RWPE1 (cell line): ENCODE data around the gene CWH43.
A peak's percentile ranks its signal among the peaks of the same experiment; 100 is the strongest.
"Not testable (repeated sequence)": the region's sequence is repeated elsewhere in the genome, so short reads cannot be mapped to it uniquely, and the experiment has no call there.

Experiments
- CTCF ChIA-PET: fragments of 350-600 bp; sonication (Branson Sonifier 250); formaldehyde crosslinking; extraction: SDS; loops from one replicate; lab custom pipeline; 2021; lab: Yijun Ruan, JAX
- POLR2A ChIA-PET: fragments of 400-600 bp; formaldehyde crosslinking; extraction: SDS; loops from one replicate; lab custom pipeline; 2020; ENCODE audit warnings: antibody characterized with exemption; ENCODE audit not compliant: low non-redundant PET; lab: Yijun Ruan, JAX
- DNase-seq: peaks from one replicate; pipeline ENCODE4 v3.0.0; 2012; ENCODE audit warnings: low spot score
- H3K27ac ChIP-seq: fragments of 450-650 bp; 2 replicates; pipeline ENCODE4 v1.5.1; 2017
- TF ChIP-seq, protein P1 (sequence below): fragments of 450-650 bp; conservative IDR thresholded peaks from 2 replicates; pipeline ENCODE4 v1.5.1; 2017; ENCODE audit warnings: low read depth, mild to moderate bottlenecking

Gene CWH43

GRCh38 chr4:48944756-48945241 is 41.3 kb upstream of the CWH43 start:
- ChIA-PET POLR2A (interaction anchor here (0.7 kb wide), 1 partner anchor 41 kb away, joined by 7 read pairs; no protein-coding TSS in a partner anchor), CTCF (interaction anchor here (0.5 to 1.5 kb wide), 11 partner anchors 12 to 382 kb away, joined by 3 to 7 read pairs (median 4); partner anchors contain the start of gene OCIAD2)
- H3K27ac ChIP-seq, result peak overlapping the region; percentile 95
- DNase-seq, result peak; percentile 58
- TF ChIP-seq, protein P1, sequence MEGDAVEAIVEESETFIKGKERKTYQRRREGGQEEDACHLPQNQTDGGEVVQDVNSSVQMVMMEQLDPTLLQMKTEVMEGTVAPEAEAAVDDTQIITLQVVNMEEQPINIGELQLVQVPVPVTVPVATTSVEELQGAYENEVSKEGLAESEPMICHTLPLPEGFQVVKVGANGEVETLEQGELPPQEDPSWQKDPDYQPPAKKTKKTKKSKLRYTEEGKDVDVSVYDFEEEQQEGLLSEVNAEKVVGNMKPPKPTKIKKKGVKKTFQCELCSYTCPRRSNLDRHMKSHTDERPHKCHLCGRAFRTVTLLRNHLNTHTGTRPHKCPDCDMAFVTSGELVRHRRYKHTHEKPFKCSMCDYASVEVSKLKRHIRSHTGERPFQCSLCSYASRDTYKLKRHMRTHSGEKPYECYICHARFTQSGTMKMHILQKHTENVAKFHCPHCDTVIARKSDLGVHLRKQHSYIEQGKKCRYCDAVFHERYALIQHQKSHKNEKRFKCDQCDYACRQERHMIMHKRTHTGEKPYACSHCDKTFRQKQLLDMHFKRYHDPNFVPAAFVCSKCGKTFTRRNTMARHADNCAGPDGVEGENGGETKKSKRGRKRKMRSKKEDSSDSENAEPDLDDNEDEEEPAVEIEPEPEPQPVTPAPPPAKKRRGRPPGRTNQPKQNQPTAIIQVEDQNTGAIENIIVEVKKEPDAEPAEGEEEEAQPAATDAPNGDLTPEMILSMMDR, result peak; percentile 53

DNA sequence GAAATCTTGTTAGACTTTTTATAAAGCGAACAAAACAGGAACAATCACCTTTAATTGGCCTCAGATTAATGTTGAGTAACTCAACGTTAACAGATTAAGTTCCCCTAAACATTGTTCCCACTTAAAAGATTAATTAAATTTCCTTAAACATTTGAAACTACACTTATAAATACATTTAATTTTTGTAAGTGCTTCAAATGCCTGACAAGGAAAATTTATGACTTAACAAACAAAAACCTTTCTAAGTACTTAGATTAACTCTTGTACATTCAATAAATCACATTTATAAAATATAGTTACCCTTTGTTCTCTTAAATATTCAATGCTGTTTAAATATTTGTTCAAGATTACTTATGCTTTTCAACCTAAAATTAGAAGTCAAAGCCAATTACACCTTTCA is 40.1 kb upstream of the CWH43 start:
- TF ChIP-seq, protein P1, result no peak
- ChIA-PET POLR2A (no interaction called here), CTCF (no interaction called here)
- no peak for DNase-seq
- no peak overlapping the region for H3K27ac ChIP-seq

DNA sequence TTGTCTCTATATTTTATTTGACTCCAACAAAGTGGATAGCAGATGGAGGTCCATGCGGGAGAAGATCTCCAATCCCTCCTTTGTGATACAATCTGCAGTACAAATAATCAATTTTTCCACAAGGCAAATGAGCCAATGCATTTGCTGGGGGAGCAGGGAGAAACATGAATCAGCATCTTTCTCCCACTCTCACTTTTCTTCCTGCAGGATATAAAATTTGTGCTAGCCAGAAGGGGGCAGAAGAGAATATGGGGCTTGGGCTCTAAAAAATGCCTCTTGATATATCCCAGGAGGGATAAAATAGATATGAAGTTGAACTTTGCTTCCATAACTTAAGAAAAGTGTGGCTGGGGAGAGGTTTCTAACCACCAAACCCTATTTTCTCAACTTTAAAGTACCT is 38.3 kb upstream of the CWH43 start:
- POLR2A ChIA-PET, result no interaction called here
- DNase-seq, result no peak
- TF ChIP-seq, protein P1, result no peak
- CTCF ChIA-PET, result no interaction called here
- no peak overlapping the region for H3K27ac ChIP-seq

DNA sequence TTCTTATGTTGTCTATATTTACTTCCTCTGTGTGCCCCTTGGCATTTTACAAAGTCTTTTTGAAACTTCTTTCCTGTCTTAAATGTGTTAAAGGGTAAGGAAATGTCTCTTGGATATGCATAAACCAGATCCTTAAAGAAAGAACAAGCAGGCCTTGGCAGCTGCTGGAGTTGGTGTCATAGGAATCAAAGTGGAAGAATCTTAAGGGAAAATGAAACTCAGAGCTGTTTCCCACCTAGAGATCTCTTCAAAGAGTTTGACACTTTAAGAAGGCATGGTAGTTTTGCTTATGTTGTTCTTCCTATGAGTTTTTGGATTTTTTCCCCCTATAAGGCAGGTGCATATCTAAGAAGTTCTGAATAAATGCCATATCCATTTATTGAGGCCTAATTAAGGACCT is 37.0 kb upstream of the CWH43 start:
- POLR2A ChIA-PET, result no interaction called here
- CTCF ChIA-PET, result interaction anchor here (0.8 kb wide), 1 partner anchor 37 kb away, joined by 5 read pairs; no protein-coding TSS in a partner anchor
- H3K27ac ChIP-seq, result no peak overlapping the region
- TF ChIP-seq, protein P1, result no peak
- DNase-seq, result no peak

GRCh38 chr4:48949518-48950219 is 36.4 kb upstream of the CWH43 start:
- peak; percentile 82 for DNase-seq
- TF ChIP-seq, protein P1, result no peak
- CTCF ChIA-PET, result interaction anchor here (0.8 kb wide), 1 partner anchor 38 kb away, joined by 5 read pairs; no protein-coding TSS in a partner anchor
- H3K27ac ChIP-seq, result no peak overlapping the region
- POLR2A ChIA-PET, result no interaction called here

DNA sequence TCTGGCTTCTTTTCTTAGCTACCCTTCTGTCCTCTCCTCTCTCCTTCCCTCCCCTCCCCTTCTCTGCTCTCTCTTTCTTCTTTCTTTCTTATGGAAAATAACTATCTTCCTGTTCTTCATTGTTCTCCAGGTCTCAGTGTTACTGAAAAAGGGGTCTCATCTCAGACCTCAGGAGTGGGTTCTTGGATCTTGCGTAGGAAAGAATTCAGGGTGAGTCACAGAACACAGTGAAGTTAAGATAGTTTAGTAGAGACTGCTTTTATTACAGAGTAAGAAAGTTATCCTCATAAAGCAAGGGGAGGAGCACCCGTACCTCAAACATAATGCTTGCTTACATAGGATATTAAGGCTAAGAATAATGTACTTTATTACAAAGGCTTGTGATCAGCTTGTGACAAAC is 31.8 kb upstream of the CWH43 start:
- no peak overlapping the region for H3K27ac ChIP-seq
- no peak for DNase-seq
- ChIA-PET CTCF (interaction anchor here (0.6 to 0.7 kb wide), 2 partner anchors 17 to 49 kb away, joined by 3 to 6 read pairs; no protein-coding TSS in a partner anchor), POLR2A (no interaction called here)
- TF ChIP-seq, protein P1, result no peak

- CTCF ChIA-PET, result interaction anchor here (0.8 kb wide), 1 partner anchor 417 kb away, joined by 4 read pairs; no protein-coding TSS in a partner anchor
- POLR2A ChIA-PET, result interaction anchor here (0.6 kb wide), 1 partner anchor 80 kb away, joined by 4 read pairs; no protein-coding TSS in a partner anchor
- not testable (repeated sequence) for DNase-seq, H3K27ac ChIP-seq
These were observed 28.7 kb upstream of the CWH43 start for GRCh38 chr4:48957366-48957765.
